HG03135 (cell line): ENCODE measurements around the gene STEAP1B.
"Not testable (repeated sequence)": the region's sequence is repeated elsewhere in the genome, so short reads cannot be mapped to it uniquely, and the experiment has no call there.

ENCODE experiments used
- ATAC-seq: cut with Tn5 transposase; IDR thresholded peaks from one replicate; pipeline ENCODE4 v1.9.1; 2021; ENCODE audit warnings: mild to moderate bottlenecking, moderate library complexity; ENCODE audit not compliant: unreplicated experiment

Gene STEAP1B

GRCh38 chr7:22433165-22433700 is 66.8 kb downstream of the STEAP1B start:
- ATAC-seq, result not testable (repeated sequence)

- no peak for ATAC-seq
Observed at GRCh38 chr7:22432203-22432718, 67.7 kb downstream of the STEAP1B start.

- ATAC-seq, result no peak
Observed at GRCh38 chr7:22430457-22430856, 69.5 kb downstream of the STEAP1B start.

- no peak for ATAC-seq
Observed at GRCh38 chr7:22429386-22429785, 70.6 kb downstream of the STEAP1B start.

GRCh38 chr7:22427855-22428254 is 72.1 kb downstream of the STEAP1B start:
- ATAC-seq, result no peak

- ATAC-seq, result no peak
Observed at GRCh38 chr7:22427104-22427503, 72.9 kb downstream of the STEAP1B start.

- ATAC-seq, result peak; percentile 61
Observed at GRCh38 chr7:22426463-22427094, 73.4 kb downstream of the STEAP1B start.

GRCh38 chr7:22425361-22425760 is 74.6 kb downstream of the STEAP1B start:
- no peak for ATAC-seq

GRCh38 chr7:22422831-22423615 is 77.0 kb downstream of the STEAP1B start:
- ATAC-seq, result no peak

GRCh38 chr7:22420973-22421635 is 78.9 kb downstream of the STEAP1B start:
- no peak for ATAC-seq

GRCh38 chr7:22420008-22420407 is 80.0 kb downstream of the STEAP1B start:
- no peak for ATAC-seq

- ATAC-seq, result no peak
Observed at GRCh38 chr7:22419488-22419887, 80.5 kb downstream of the STEAP1B start.

GRCh38 chr7:22418251-22419046 is 81.5 kb downstream of the STEAP1B start:
- ATAC-seq, result no peak

- no peak for ATAC-seq
Observed at GRCh38 chr7:22417841-22418240, 82.1 kb downstream of the STEAP1B start.

- ATAC-seq, result no peak
Observed at GRCh38 chr7:22417349-22417748, 82.6 kb downstream of the STEAP1B start.

- ATAC-seq, result no peak
Observed at GRCh38 chr7:22414424-22414823, 85.6 kb downstream of the STEAP1B start.

GRCh38 chr7:22413211-22413610 is 86.8 kb downstream of the STEAP1B start:
- ATAC-seq, result no peak

- ATAC-seq, result no peak
Observed at GRCh38 chr7:22411977-22412693, 87.9 kb downstream of the STEAP1B start.

GRCh38 chr7:22406715-22407114 is 93.3 kb downstream of the STEAP1B start:
- no peak for ATAC-seq

GRCh38 chr7:22404421-22405023 is 95.5 kb downstream of the STEAP1B start:
- ATAC-seq, result no peak
